ENCODE measurements around the gene ESYT1.
"Not testable (repeated sequence)": the region's sequence is repeated elsewhere in the genome, so short reads cannot be mapped to it uniquely, and the experiment has no call there.

ESYT1 gene

DNA sequence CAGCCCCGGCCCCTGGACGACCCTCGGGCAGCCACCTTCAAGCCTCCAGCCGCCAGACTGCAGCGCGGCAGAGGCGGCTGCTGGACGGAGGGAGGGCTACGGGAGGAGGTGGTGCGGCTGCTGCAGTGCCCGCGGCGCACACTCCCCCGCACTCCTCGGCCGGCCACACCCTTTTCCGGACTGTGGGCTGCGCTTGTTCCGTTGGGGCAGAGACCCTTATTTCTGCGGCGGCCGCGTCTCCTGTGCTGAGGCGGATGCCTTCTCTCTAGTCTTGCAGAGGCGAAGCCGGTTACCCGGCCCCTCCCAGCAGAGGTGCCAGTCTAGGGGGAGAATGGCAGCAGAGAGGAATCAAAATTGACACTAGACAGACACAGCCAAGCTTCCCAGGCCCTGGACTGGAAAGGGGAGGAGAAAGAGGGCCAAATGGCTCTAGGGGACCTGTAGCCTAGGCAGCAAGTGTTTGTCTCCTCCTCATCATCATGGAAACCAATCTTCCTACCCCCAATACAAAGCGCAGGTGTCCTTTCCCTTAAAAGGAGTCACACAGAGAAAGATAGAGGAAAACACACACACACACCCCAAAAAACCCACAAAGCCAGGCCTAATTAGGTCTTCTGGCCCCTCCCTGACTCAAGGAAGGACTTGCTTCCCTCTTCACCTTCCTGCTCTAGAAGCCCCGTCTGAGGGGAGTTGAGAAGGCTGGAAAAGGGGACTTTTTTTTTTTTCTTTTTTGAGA lies 1.3 kb downstream of the ESYT1 start:
- peak in 1 of 2 experiments; percentile 64 for DNase-seq

DNA sequence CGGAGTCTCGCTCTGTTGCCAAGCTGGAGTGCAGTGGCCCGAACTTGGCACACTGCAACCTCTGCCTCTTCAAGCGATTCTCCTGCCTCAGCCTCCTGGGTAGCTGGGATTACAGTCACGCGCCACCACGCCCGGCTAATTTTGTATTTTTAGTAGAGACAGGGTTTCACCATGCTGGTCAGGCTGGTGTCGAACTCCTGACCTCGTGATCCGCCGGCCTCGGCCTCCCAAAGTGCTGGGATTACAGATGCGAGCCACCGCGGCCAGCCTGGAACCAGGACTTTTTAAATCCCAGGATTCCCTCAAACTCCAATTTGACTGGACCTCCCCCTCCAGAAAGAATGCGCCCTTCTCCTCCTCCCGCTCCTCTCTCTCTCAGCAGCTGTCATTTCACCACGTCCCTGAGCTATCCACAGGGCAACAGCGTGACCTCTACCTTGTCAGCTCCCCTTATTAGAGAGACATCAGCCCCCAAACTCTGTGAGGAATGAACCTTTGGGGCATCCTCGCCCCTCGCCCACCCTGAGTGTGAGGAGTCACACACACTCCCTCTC lies 2.0 kb downstream of the ESYT1 start:
- DNase-seq: no peak

DNA sequence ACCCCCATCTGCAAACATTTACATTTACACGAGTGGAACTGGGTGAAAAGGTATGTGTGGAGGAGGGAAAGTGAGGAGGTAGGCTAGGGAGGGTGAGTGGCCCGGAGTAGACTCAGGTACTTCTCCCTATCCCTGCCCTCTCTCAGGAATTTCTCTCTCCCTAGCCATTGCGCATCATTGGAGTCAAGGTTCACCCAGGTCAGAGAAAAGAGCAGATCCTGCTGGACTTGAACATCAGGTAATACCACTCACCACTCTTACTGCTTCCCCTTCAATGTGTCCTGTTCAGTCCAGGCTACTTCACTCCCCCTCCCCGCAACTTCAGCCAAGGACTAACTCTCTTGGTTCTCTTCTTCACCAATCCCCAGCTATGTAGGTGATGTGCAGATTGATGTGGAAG lies 2.8 kb downstream of the ESYT1 start:
- no peak for DNase-seq

DNA sequence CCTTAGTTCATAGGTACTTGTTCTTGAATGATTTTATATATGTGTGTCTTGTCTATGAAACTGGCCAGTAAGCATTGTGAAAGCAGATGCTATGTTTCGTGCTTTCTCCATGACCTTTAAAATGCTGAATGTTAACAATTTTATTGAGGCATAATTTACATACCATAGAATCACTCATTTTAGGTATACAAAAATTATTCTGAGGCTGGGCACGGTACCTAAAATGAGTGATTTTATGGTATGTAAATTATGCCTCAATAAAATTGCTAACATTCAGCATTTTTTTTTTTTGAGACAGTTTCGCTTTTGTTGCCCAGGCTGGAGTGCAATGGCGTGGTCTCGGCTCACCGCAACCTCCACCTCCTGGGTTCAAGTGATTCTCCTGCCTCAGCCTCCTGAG lies 6.8 kb downstream of the ESYT1 start:
- no peak for DNase-seq

DNA sequence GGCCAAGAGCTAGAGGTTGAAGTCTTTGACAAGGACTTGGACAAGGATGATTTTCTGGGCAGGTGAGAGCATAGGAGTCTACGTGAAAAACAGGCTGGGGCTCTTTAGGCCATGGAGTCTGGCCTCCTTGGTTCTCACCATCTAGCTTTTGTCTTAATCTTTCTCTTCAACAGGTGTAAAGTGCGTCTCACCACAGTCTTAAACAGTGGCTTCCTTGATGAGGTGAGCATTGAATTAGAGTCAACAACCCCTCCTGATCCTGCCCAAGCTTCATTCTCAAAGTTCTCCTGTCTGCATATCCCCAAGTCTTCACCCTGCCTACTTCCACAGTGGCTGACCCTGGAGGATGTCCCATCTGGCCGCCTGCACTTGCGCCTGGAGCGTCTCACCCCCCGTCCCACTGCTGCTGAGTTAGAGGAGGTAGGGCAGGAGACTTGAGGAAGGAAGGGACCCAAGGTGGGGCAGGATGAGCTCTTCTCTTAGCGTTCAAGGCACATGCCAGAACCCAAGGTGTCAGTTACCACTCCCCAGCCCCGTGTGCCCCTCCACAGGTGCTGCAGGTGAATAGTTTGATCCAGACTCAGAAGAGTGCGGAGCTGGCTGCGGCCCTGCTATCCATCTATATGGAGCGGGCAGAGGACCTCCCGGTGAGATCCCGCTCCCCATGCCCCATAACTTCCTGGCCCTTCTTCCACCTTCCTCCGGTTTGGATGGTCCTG lies 9.9 kb downstream of the ESYT1 start:
- no peak for DNase-seq

DNA sequence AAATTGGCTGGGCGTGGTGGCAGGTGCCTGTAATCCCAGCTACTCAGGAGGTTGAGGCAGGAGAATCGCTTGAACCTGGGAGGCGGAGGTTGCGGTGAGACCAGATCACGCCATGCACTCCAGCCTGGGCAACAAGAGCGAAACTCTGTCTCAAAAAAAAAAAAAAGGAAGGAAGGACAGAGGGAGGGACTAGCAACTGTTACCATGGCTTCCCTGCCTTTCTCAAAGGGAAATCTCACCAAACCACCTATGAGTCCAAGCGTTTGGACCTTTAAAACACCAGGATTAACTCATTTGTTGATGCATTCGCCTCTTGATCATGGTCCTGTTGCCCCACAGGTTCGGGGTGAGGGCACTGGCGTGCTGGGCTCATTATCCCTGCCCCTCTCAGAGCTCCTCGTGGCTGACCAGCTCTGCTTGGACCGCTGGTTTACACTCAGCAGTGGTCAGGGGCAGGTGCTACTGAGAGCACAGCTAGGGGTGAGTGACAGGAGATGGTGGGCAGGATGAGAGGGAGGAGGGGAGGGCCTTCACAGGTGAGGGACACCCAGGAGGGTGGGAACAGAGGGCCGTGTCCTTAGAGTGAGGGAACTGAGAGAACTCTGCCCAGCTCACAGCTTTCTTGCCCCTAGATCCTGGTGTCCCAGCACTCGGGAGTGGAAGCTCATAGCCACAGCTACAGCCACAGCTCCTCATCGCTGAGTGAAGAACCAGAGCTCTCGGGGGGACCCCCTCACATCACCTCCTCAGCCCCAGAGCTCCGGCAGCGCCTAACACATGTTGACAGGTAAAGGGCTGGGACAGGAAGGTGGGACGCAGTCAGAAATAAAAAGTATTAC lies 14.1 kb downstream of the ESYT1 start:
- DNase-seq: no peak

DNA sequence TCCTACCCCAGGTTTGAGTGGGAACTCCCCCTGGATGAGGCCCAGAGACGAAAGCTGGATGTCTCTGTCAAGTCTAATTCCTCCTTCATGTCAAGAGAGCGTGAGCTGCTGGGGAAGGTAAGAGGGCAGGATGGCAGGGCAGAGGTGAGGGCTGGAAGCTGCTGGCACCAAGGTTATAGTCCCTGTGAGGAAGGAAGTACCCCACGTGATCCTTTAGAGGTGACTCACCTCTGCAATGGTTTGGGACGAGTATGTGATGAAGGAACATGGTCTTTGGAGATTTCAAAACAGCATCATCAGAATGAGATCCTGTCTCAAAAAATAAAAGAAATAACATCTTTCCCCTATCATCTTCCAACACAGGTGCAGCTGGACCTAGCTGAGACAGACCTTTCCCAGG lies 15.2 kb downstream of the ESYT1 start:
- DNase-seq: no peak

DNA sequence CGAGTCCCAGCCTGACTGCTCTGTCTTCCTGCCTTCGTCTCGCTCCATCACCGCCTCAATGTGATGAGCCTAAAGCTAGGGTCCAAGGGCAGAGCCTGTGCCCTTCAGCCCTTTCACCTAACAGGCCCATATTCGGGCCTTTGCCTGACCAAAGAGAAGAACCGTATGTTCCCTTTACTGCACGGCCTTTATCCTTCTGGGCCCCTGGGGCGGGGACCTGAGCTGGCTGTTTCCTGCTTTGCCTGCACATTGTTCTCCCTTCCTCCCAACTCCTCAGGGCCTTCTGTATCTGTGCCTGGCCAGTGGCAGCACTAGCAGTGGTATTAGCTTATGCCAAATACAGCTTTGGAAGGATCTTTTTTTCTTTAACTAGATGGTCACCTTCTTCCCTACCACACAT lies 15.8 kb downstream of the ESYT1 start:
- no peak for DNase-seq

DNA sequence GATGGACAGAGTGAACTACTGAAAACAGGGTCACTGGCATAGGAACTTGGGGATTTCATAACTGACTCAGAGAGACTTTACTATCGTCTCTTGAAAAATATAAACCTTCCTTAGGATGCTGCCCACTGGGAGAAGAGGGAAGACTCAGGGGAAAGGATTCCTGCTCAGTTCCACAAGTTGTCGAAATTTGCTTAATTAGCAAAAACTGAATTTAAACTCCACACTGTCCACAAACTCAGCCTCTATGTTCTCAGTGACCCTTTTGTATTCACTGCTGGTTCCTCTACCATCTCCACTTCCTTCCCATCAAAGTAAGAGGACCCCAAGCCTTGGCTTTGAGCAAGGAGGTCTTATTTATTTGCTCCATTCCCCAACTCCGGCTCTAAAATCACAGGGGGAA lies 17.1 kb downstream of the ESYT1 start:
- no peak for DNase-seq

DNA sequence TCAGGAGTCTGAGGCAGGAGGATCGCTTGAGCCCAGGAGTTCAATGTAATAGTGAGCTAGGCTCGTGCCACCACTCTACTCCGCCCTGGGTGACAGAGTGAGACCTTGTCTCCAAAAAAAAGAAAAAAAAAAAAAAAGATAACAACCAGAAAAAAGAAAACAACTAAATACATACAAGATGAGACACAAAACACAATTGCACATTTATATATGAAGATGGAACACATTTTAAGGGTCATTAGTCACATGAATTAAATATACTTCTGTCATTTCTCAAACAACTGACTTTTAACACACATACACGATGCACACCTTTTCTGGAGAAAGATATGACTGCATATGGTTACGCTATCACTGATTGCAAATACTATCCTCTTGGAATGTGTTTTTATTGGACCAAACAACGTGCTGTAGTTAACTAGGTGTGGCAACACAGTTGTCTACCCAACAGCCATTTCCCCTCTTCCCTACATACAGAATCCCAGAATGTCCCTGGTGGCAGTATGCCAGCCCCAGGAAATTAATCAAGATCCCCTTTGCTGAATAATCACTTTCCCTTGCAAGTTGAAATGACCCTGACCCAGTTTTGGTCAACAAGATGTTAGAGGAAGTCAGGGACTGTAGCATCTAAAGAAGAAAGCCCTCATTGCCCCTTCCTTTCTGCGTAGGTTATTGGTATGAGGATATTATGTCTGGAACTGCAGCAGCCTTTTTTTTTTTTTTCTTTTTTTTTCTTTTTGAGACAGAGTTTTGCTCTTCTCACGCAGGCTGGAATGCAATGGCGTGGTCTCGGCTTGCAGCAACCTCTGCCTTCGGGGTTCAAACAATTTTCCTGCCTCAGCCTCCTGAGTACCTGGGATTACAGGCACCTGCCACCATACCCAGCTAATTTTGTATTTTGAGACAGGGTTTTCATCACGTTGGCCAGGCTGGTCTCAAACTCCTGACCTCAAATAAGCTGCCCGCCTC lies 18.7 kb downstream of the ESYT1 start:
- DNase-seq: no peak

DNA sequence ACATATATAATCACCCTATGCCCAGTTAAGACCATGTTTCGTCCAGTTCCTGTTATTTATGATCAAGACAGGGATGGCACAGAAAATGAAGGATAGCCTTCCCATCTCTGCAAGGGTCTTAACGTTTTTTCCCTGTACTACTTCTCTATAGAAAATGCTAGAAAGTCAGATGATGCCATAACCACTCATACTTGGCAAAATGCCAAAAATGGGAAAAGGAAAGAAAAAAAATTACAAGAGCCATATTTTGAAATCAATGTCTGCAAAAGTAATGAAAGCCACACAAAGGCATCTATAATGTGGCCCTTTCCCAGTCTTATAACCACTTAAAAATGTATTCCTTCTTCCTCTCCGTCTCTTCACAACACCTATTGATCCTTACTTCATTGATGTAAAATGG lies 22.5 kb downstream of the ESYT1 start:
- no peak for DNase-seq

DNA sequence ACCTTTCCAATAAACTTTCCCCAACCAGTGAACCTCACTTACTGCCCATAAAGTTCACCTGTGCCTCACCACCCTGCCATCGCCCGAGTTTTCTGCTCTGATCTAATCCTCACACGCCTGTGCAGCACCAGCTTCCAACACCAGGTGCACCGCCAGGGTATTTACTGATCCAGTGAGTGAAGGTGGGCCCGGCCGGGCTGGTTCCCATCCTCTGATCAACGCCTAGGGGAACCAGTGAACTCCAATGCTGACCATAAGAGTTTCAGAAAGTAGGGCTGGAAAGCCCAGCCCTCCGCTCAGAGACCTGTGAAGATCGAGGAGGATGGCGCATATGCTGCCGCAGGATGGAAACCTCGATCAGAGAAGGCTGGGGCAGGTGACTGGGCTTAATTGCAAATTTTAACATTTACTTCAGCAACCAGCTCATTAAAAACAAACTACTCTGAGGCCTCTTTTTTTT lies 23.6 kb downstream of the ESYT1 start:
- peak; percentile 56 to 77 for DNase-seq

DNA sequence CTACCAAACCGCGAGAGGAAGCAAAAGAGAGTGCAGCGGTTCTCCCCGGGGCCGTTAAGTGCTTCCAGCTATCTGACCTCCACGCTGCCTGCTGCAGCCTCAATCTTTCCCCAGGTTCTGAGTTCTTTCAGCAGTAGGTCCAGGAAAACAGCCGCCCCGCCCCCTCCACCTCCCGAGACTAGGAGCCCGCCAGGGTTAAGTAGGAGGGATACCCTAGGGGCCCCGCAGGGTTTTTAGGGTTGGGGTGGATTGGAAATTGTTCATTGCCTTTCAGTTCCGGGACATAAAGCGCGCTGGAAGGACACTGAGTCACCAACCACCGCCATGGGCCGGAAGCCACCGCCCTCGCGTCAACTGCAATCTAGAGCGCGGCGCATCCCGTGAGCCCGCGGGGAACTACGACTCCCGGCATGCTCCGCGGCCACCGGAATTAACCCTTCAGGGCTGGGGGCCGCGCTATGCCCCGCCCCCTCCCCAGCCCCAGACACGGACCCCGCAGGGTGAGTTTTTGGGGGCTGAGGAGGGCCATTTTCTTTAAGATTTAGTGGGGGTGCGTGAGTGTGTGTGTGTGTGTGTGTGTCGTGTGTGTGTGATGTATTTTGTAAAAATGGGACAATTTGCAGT lies 24.2 kb downstream of the ESYT1 start, which contains the start of gene MYL6B:
Gene MYL6B (plus strand): TSS at position 456 of the 624 bp plus-strand sequence. CDS start 1,332 bp downstream, outside the sequence.
- DNase-seq: peak; percentile 76 to 95

DNA sequence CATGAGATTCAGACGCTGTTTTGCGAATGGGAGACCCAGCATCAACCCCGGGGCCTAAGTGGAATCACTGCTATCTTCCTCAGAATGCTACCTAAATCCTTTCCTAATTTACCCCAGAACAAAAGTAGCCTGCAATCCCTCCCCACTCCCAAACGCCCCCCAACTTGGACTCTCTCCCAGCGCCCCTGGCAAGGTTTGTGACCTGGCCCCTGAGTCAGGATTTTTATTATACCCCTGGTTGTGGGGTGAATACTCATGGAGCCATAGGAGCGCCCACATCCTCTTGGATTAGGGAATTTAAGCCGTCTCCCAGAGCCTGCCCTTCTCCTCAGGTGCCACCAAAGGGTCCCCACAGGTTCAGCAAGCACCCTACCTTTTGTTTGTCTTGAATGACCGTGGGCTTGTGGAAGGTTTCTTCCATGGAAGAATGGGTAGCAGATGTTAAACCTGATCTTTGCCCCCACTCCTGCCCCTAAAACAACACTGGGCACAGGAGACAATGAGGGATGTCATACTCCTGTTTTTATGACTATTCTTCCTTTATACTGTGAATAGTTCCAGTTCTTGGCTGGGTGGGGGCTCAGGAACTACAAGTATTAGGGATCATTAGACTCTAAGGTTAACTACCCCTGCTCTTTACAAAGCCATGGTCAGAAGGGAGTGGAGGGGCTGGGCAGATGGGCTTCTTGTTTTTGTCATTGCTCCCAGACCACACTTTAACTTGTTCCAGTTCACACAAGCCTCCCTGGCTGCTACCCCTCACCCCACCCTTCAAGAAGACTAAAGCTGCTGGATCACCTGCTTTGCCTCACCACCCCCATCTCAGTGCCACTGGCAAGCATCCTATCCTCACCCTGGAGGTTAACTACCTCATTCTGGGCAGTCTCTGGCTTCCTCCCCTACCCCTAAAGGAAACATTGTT lies 24.9 kb downstream of the ESYT1 start:
- DNase-seq: no peak

DNA sequence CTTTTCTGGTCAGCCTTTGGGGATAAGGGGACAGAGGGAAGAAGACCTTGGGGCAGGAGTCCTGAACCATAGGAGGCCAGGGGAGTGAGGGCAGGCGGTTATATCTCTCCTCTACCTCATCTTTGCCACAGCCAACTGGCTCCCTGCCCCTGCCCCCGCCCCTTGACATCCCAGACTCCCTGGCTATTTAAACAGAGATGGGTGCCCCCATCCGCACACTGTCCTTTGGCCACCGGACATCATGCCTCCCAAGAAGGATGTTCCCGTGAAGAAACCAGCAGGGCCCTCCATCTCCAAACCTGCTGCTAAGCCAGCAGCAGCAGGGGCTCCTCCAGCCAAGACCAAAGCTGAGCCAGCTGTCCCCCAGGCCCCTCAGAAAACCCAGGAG lies 25.6 kb downstream of the ESYT1 start:
- no peak for DNase-seq

DNA sequence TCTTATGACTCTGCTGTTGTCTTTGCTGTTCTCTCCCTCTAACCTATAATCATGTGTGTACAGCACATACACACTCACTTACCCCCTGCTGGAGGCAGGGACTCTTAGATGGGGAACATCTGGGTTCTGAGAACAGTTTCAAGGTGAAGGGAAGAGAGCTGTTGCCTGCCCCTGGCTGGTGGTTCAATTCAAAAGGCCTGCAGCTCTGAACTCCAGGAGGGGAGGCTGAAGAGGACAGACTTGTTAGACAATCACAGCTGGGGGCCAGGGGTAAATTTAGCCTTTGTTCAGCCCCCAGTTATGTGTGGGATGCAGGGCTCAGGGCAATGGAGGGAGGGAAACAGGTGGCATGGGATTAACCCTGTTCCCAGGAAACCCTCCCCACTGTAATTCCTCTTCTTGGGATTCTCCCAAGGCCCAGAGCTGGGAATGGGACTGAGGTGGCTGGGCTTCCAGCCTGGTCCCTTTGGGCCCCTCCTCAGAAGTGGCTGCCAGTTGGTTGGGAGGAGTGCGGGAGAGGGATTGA lies 26.2 kb downstream of the ESYT1 start:
- no peak for DNase-seq

DNA sequence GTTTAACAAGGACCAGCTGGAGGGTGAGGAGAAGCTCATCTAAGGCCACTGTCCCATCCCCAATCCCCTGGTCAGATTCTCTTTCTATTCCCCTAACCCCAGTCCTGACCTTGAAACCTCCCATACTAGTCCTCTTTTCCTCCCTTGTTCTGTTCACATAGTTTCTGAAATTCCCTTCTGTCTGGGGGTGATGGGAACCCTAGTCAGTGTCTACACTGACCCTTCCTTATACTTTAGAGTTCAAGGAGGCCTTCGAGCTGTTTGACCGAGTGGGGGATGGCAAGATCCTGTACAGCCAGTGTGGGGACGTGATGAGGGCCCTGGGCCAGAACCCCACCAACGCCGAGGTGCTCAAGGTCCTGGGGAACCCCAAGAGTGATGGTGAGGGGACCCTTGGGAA lies 26.8 kb downstream of the ESYT1 start:
- no peak for DNase-seq

DNA sequence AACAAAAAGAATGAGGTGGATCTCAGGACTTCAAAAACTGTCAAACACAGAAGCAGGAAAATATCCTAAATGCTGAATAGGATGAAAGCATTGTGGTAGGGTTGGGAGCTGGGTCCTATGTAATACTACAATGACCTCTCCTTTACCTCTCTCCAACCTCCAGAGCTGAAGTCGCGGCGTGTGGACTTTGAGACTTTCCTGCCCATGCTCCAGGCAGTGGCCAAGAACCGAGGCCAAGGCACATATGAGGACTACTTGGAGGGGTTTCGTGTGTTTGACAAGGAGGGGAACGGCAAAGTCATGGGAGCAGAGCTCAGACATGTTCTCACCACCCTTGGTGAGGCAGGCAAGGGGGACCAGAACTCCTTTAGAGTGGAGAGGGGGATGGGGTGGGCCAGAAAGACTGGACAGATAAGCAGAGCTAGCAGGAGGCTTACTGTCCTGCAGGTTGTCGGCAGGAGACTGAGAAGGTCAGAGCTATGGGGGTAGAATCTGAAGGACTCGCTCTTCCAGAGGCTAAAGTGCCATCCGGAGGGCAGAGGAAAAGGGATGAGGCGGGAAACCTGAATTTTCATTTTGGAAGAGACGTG lies 27.3 kb downstream of the ESYT1 start:
- no peak for DNase-seq

DNA sequence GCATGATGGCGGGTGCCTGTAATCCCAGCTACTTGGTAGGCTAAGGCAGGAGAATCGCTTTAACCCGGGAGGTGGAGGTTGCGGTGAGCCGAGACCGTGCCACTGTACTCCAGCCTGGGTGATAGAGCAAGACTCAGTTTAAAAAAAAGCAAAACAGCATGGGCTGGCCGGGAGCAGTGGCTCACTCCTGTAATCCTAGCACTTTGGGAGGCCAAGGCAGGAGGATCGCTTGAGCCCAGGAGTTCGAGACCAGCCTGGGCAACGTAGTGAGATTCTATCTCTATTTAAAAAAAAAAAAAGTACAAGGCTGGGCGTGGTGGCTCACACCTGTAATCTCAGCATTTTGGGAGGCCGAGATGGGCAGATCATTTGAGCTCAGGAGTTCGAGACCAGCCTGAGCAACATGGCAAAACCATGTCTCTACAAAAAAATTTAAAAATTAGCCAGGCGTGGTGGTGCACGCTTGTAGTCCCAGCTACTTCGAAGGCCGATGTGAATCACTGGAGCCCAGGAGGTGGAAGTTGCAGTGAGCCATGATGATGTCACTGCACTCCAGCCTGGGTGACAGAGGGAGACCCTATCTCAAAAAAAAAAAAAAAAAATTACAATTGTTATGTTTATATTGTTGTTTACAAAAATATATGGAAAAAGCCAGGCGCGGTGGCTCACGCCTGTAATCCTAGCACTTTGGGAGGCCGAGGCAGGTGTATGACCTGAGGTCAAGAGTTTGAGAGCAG lies 28.6 kb downstream of the ESYT1 start:
- not testable (repeated sequence) for DNase-seq
